ENCODE data around the gene MOCOS.

Gene MOCOS

GRCh38 chr18:36203360-36203895 is 16.1 kb downstream of the MOCOS start:
- CTCF ChIA-PET = no interaction called here
- Histone ChIP-seq H3K4me3 (ENCODE audit: low read depth, low read length) (no peak overlapping the region), H3K27ac (ENCODE audit: extremely low read depth, low read depth, low read length) (no peak overlapping the region), H3K36me3 (ENCODE audit: control insufficient read depth in 2 of 2, insufficient read depth in 1 of 2, low read length in 2 of 2) (peaks cover 0 to 40% of the 10 kb centered on the region in 2 experiments; a peak in 1 of 3 replicates), H3K4me1 (ENCODE audit: control insufficient read depth, insufficient read depth, low read length) (no peaks in the 10 kb centered on the region), H3K9me3 (ENCODE audit: control insufficient read depth, insufficient read depth, low read depth, low read length) (no peaks in the 10 kb centered on the region)
- POLR2A ChIA-PET = interaction anchor here (1.4 kb wide), 1 partner anchor 75 kb away, joined by 3 read pairs; the partner anchor contains the start of gene SLC39A6
- TF ChIP-seq MEIS1 (CRISPR knock-in tag; IDR thresholded peaks at IDR 0.05; ENCODE audit: borderline replicate concordance) (no peak), ZNF239 (tag by site-specific recombination; IDR thresholded peaks at IDR 0.05) (no peak), ZNF140 (tag by site-specific recombination; IDR thresholded peaks at IDR 0.05) (no peak), OSR2 (tag by site-specific recombination; IDR thresholded peaks at IDR 0.05) (no peak)

- Histone ChIP-seq H3K9me3 (ENCODE audit: control insufficient read depth, insufficient read depth, low read depth, low read length) (no peaks in the 10 kb centered on the region), H3K36me3 (ENCODE audit: control insufficient read depth in 2 of 2, insufficient read depth in 1 of 2, low read length in 2 of 2) (peaks cover 0 to 31% of the 10 kb centered on the region in 2 experiments; a peak in 1 of 3 replicates), H3K4me3 (ENCODE audit: low read depth, low read length) (no peak overlapping the region), H3K27ac (ENCODE audit: extremely low read depth, low read depth, low read length) (no peak overlapping the region), H3K4me1 (ENCODE audit: control insufficient read depth, insufficient read depth, low read length) (no peaks in the 10 kb centered on the region)
- CTCF ChIA-PET = no interaction called here
- no peak for TF ChIP-seq ZNF529 (tag by site-specific recombination; IDR thresholded peaks at IDR 0.05; ENCODE audit: insufficient replicate concordance)
- TF ChIP-seq ATF2 (tag by site-specific recombination; IDR thresholded peaks at IDR 0.05; ENCODE audit: low read depth) = no peak
- TF ChIP-seq ZNF654 (tag by site-specific recombination; IDR thresholded peaks at IDR 0.05; ENCODE audit: low read depth) = no peak
- TF ChIP-seq ZNF704 (tag by site-specific recombination; IDR thresholded peaks at IDR 0.05) = no peak
- no peak for TF ChIP-seq ZNF785 (tag by site-specific recombination; IDR thresholded peaks at IDR 0.05)
- no peak for TF ChIP-seq PRDM1 (tag by site-specific recombination; IDR thresholded peaks at IDR 0.05)
- no peak for TF ChIP-seq ZSCAN16 (tag by site-specific recombination; IDR thresholded peaks at IDR 0.05)
- no peak for TF ChIP-seq ZNF610 (tag by site-specific recombination; IDR thresholded peaks at IDR 0.05; ENCODE audit: borderline replicate concordance)
- no peak for TF ChIP-seq ZNF776 (tag by site-specific recombination; IDR thresholded peaks at IDR 0.05; ENCODE audit: borderline replicate concordance)
- TF ChIP-seq ZNF549 (tag by site-specific recombination; IDR thresholded peaks at IDR 0.05) = no peak
- no peak for TF ChIP-seq SP2 (tag by site-specific recombination; IDR thresholded peaks at IDR 0.05)
- TF ChIP-seq ZNF560 (tag by site-specific recombination; IDR thresholded peaks at IDR 0.05; ENCODE audit: borderline replicate concordance) = no peak
- TF ChIP-seq ZNF510 (tag by site-specific recombination; IDR thresholded peaks at IDR 0.05; ENCODE audit: insufficient replicate concordance) = no peak
- no peak for TF ChIP-seq BCL11A (tag by site-specific recombination; IDR thresholded peaks at IDR 0.05; ENCODE audit: low read depth)
- no peak for TF ChIP-seq REPIN1 (tag by site-specific recombination; IDR thresholded peaks at IDR 0.05; ENCODE audit: low read depth)
- TF ChIP-seq CTCF (tag by site-specific recombination; IDR thresholded peaks at IDR 0.05) = no peak
- no peak for TF ChIP-seq ZNF223 (tag by site-specific recombination; IDR thresholded peaks at IDR 0.05)
- TF ChIP-seq ZNF664 (tag by site-specific recombination; IDR thresholded peaks at IDR 0.05) = no peak
- no peak for TF ChIP-seq GLI2 (tag by site-specific recombination; IDR thresholded peaks at IDR 0.05; ENCODE audit: borderline replicate concordance, low read depth)
- POLR2A ChIA-PET = no interaction called here
Observed at GRCh38 chr18:36205166-36205565, 17.9 kb downstream of the MOCOS start.
